OCI-LY1 (cell line): Measurements from ENCODE around the gene PRPF6.

Experiments used
- CTCF ChIP-seq: fragments of 200-600 bp; sonication (generic), shearing (Covaris generic); IDR thresholded peaks from 2 replicates; pipeline ENCODE4 v1.5.1; 2017; ENCODE audit warnings: mild to moderate bottlenecking, antibody characterized with exemption, low read length, moderate library complexity, mixed read lengths
- EZH2 ChIP-seq: fragments of 200-600 bp; sonication (generic), shearing (Covaris generic); IDR thresholded peaks from 2 replicates; pipeline ENCODE4 v1.8.0; 2017; ENCODE audit warnings: borderline replicate concordance, mixed run types, mild to moderate bottlenecking, antibody characterized with exemption, low read length, moderate library complexity, mixed read lengths

- no peak for TF ChIP-seq CTCF
- no peak for TF ChIP-seq EZH2
These were observed 22.5 kb upstream of the PRPF6 start for GRCh38 chr20:63958471-63958870.
